GM13977 (cell line): ENCODE data around the gene DYRK4.

Experiments used
- DNase-seq: peaks from one replicate; pipeline ENCODE4 v3.0.0; 2012; ENCODE audit warnings: low spot score
- CTCF ChIP-seq: IDR thresholded peaks from 2 replicates; pipeline ENCODE4 v1.5.1; 2012; ENCODE audit warnings: mild to moderate bottlenecking, control low read depth; ENCODE audit not compliant: insufficient read depth; ENCODE audit errors: extremely low read depth, missing control alignments
- in situ Hi-C: fragments of 300-500 bp; cut with MboI; formaldehyde crosslinking; loops from one replicate; pipeline ENCODE4 v1.12.0; 2022; ENCODE audit warnings: low sequenced_read_pairs, low pct_unique_long_range_greater_than_20kb, mixed read lengths, inconsistent platforms; ENCODE audit not compliant: unreplicated experiment

Gene DYRK4

GRCh38 chr12:4649358-4649661 lies 87.3 kb downstream of the DYRK4 start:
- in situ Hi-C loops, result no loop called here
- no peak for TF ChIP-seq CTCF
- DNase-seq, result no peak

GRCh38 chr12:4653257-4653656 lies 91.2 kb downstream of the DYRK4 start:
- no peak for TF ChIP-seq CTCF
- in situ Hi-C loops, result no loop called here
- DNase-seq, result no peak

GRCh38 chr12:4653691-4654090 lies 91.7 kb downstream of the DYRK4 start:
- DNase-seq, result no peak
- in situ Hi-C loops, result no loop called here
- no peak for TF ChIP-seq CTCF
